GM18873 (cell line): ENCODE results near the gene APOBEC3B.
"Not testable (repeated sequence)": the region's sequence is repeated elsewhere in the genome, so short reads cannot be mapped to it uniquely, and the experiment has no call there.

Experiments used
- ATAC-seq: cut with Tn5 transposase; IDR thresholded peaks from one replicate; pipeline ENCODE4 v1.9.1; 2021; ENCODE audit warnings: mild to moderate bottlenecking, moderate library complexity, moderate number of reproducible peaks; ENCODE audit not compliant: unreplicated experiment, low FRiP score

Gene APOBEC3B

GRCh38 chr22:38987171-38987895, 5.2 kb downstream of the APOBEC3B start:
- ATAC-seq, result no peak

GRCh38 chr22:38989466-38989865, 7.3 kb downstream of the APOBEC3B start:
- no peak for ATAC-seq

GRCh38 chr22:38992871-38993371, 10.8 kb downstream of the APOBEC3B start:
- not testable (repeated sequence) for ATAC-seq

- no peak for ATAC-seq
Measured at GRCh38 chr22:38996105-38996504, 14.0 kb downstream of the APOBEC3B start.

GRCh38 chr22:38997518-38997917, 15.4 kb downstream of the APOBEC3B start:
- ATAC-seq, result no peak

GRCh38 chr22:39003165-39003638, 21.1 kb downstream of the APOBEC3B start:
- no peak for ATAC-seq

GRCh38 chr22:39007177-39007576, 25.0 kb downstream of the APOBEC3B start:
- no peak for ATAC-seq

- ATAC-seq, result not testable (repeated sequence)
Measured at GRCh38 chr22:39008271-39008850, 26.2 kb downstream of the APOBEC3B start.

- no peak for ATAC-seq
Measured at GRCh38 chr22:39010946-39011345, 28.8 kb downstream of the APOBEC3B start.

GRCh38 chr22:39012533-39013511, 30.7 kb downstream of the APOBEC3B start:
- ATAC-seq, result no peak

- ATAC-seq, result not testable (repeated sequence)
Measured at GRCh38 chr22:39013561-39013941, 31.4 kb downstream of the APOBEC3B start.

- ATAC-seq, result no peak
Measured at GRCh38 chr22:39013942-39014722, 32.0 kb downstream of the APOBEC3B start, which contains the start of gene APOBEC3C. Gene APOBEC3C (plus strand): TSS chr22:39014257. CDS start chr22:39014363, 106 bp downstream.

GRCh38 chr22:39014723-39015121, 32.6 kb downstream of the APOBEC3B start:
- not testable (repeated sequence) for ATAC-seq

- ATAC-seq, result no peak
Measured at GRCh38 chr22:39016592-39016991, 34.4 kb downstream of the APOBEC3B start.

GRCh38 chr22:39017596-39018365, 35.6 kb downstream of the APOBEC3B start:
- no peak for ATAC-seq

- ATAC-seq, result not testable (repeated sequence)
Measured at GRCh38 chr22:39020021-39020651, 38.0 kb downstream of the APOBEC3B start.

- no peak for ATAC-seq
Measured at GRCh38 chr22:39021552-39022250, 39.6 kb downstream of the APOBEC3B start.
